Mammary epithelial cell (primary cell): ENCODE results near the gene BRMS1.

Experiments used
- EZH2 ChIP-seq: IDR thresholded peaks from 2 replicates; pipeline ENCODE4 v1.6.1; 2012; ENCODE audit warnings: low read length, inconsistent platforms, borderline replicate concordance
- TF ChIP-seq, protein P1 (sequence below), 2 donors: IDR thresholded peaks in 1 of 2; conservative IDR thresholded peaks in 1 of 2; 2 replicates each; pipeline ENCODE4 v1.5.1; 2011 to 2012; ENCODE audit warnings: inconsistent platforms in 2 of 2, low read length in 2 of 2, mild to moderate bottlenecking in 2 of 2, control low read depth in 1 of 2, low read depth in 1 of 2; ENCODE audit not compliant: insufficient read depth in 1 of 2; ENCODE audit errors: extremely low read depth in 1 of 2

DNA sequence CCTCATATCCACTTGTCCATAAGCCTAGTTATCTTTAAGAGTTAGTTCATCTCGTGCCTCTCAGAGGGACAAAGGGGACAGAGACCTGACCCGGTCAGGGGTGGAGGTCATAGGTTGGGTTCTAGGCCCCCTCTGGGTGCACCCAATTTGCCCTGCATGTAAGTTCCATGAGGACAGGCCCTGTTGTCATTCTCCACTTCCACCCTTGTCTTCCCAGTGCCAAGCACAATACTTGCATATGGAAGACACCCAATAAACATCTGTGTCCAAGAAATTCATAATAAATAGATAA, 54.6 kb downstream of the BRMS1 start:
- TF ChIP-seq, protein P1, sequence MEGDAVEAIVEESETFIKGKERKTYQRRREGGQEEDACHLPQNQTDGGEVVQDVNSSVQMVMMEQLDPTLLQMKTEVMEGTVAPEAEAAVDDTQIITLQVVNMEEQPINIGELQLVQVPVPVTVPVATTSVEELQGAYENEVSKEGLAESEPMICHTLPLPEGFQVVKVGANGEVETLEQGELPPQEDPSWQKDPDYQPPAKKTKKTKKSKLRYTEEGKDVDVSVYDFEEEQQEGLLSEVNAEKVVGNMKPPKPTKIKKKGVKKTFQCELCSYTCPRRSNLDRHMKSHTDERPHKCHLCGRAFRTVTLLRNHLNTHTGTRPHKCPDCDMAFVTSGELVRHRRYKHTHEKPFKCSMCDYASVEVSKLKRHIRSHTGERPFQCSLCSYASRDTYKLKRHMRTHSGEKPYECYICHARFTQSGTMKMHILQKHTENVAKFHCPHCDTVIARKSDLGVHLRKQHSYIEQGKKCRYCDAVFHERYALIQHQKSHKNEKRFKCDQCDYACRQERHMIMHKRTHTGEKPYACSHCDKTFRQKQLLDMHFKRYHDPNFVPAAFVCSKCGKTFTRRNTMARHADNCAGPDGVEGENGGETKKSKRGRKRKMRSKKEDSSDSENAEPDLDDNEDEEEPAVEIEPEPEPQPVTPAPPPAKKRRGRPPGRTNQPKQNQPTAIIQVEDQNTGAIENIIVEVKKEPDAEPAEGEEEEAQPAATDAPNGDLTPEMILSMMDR (conservative IDR thresholded peaks at IDR 0.05 in 1 of 2, IDR thresholded peaks at IDR 0.05 in 1 of 2; ENCODE audit: extremely low read depth in 1 of 2, insufficient read depth in 1 of 2, low read depth in 1 of 2, low read length in 2 of 2) = no peak
- no peak for TF ChIP-seq EZH2
